IPS-20b (cell line): ENCODE measurements around the gene CELF5.
"Not testable (repeated sequence)": the region's sequence is repeated elsewhere in the genome, so short reads cannot be mapped to it uniquely, and the experiment has no call there.

Experiments used
- H3K27ac ChIP-seq: one replicate; pipeline ENCODE4 v1.5.1; 2013; ENCODE audit warnings: low read length
- H3K27me3 ChIP-seq: 2 replicates; pipeline ENCODE4 v1.6.1; 2013; ENCODE audit warnings: mild to moderate bottlenecking, low read length, inconsistent platforms; ENCODE audit not compliant: insufficient read depth
- H3K36me3 ChIP-seq: 2 replicates; pipeline ENCODE4 v1.6.1; 2013; ENCODE audit warnings: low read depth, mild to moderate bottlenecking, inconsistent platforms, low read length, moderate library complexity; ENCODE audit not compliant: insufficient read depth
- H3K4me1 ChIP-seq: 2 replicates; pipeline ENCODE4 v1.6.1; 2013; ENCODE audit warnings: mild to moderate bottlenecking, control low read depth, inconsistent platforms, low read length, moderate library complexity; ENCODE audit not compliant: insufficient read depth
- H3K4me3 ChIP-seq: 2 replicates; pipeline ENCODE4 v1.5.1; 2013; ENCODE audit warnings: mild to moderate bottlenecking, low read length, inconsistent platforms
- H3K9ac ChIP-seq: 2 replicates; pipeline ENCODE4 v1.6.1; 2013; ENCODE audit warnings: low read depth, mild to moderate bottlenecking, inconsistent platforms, low read length, moderate library complexity
- H3K9me3 ChIP-seq: 2 replicates; pipeline ENCODE4 v1.6.1; 2013; ENCODE audit warnings: mild to moderate bottlenecking, low read depth, low read length, inconsistent platforms; ENCODE audit not compliant: insufficient read depth

CELF5 gene

DNA sequence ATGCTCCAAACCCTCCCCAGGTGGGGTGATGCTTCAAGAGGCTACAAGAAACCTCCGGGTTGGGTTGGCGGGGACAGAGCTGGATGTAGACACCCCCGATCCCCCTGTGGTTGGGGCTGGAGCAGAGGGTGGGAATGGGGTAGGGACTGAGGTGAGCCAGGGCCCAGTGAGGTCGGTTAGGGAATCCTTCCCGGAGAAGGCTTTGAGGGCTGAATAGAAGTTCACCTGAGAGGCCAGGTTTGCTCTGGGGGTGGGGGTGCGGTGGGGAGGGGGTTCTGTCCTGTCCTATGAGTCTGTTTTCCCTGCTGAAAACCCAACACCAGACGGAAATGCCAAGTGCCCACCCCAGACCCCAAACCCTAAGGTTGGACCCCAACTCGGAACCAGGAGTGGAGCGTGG lies 69.1 kb downstream of the CELF5 start:
- Histone ChIP-seq H3K27me3 (peaks cover 4% of the 10 kb centered on the region; the same call in 1 of the 2 replicates), H3K4me3 (no peak overlapping the region), H3K4me1 (no peaks in the 10 kb centered on the region), H3K9ac (no peak overlapping the region), H3K36me3 (no peaks in the 10 kb centered on the region), H3K27ac (no peak overlapping the region), H3K9me3 (no peaks in the 10 kb centered on the region)

GRCh38 chr19:3294080-3294850 lies 69.8 kb downstream of the CELF5 start:
- Histone ChIP-seq H3K4me1 (no peaks in the 10 kb centered on the region), H3K9ac (no peak overlapping the region), H3K27me3 (peaks cover 4% of the 10 kb centered on the region; the same call in 1 of the 2 replicates), H3K4me3 (no peak overlapping the region), H3K9me3 (no peaks in the 10 kb centered on the region), H3K36me3 (no peaks in the 10 kb centered on the region), H3K27ac (no peak overlapping the region)

GRCh38 chr19:3295581-3295980 lies 71.1 kb downstream of the CELF5 start:
- no peaks in the 10 kb centered on the region for H3K9me3 ChIP-seq
- H3K9ac ChIP-seq, result no peak overlapping the region
- no peaks in the 10 kb centered on the region for H3K27me3 ChIP-seq
- H3K27ac ChIP-seq, result no peak overlapping the region
- no peaks in the 10 kb centered on the region for H3K36me3 ChIP-seq
- H3K4me3 ChIP-seq, result no peak overlapping the region
- H3K4me1 ChIP-seq, result no peaks in the 10 kb centered on the region

- H3K9me3 ChIP-seq, result no peaks in the 10 kb centered on the region
- no peak overlapping the region for H3K9ac ChIP-seq
Measured at GRCh38 chr19:3296034-3296433, 71.6 kb downstream of the CELF5 start.

DNA sequence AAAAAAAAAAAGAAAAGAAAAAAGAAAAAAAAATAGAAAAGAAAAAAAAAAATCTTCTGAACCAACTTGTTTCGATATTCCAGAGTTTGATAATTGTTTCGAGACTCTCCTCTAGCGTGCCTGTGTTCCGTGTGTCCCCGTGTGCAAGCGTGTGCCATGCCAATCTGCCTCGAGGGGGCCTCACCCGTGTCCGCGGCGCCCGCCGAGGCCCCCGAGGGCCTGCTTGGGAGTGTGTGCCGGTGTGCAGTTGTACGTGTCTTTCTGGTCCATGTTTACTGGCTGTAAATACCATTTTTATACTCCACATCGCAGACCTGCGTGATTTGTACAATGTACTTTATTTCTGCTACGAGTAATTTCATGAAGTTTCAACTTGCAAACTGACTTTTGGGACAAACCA lies 72.0 kb downstream of the CELF5 start:
- H3K27me3 ChIP-seq, result no peaks in the 10 kb centered on the region
- H3K9me3 ChIP-seq, result no peaks in the 10 kb centered on the region
- no peak overlapping the region for H3K4me3 ChIP-seq
- no peak overlapping the region for H3K9ac ChIP-seq
- no peaks in the 10 kb centered on the region for H3K36me3 ChIP-seq
- H3K4me1 ChIP-seq, result no peaks in the 10 kb centered on the region
- H3K27ac ChIP-seq, result no peak overlapping the region

More at GRCh38 chr19:3296034-3296433, 71.6 kb downstream of the CELF5 start:
- no peaks in the 10 kb centered on the region for H3K4me1 ChIP-seq
- no peak overlapping the region for H3K27ac ChIP-seq
- H3K4me3 ChIP-seq, result no peak overlapping the region
- H3K27me3 ChIP-seq, result no peaks in the 10 kb centered on the region
- no peaks in the 10 kb centered on the region for H3K36me3 ChIP-seq

- H3K9me3 ChIP-seq, result peaks cover 6% of the 10 kb centered on the region; the same call in 1 of the 2 replicates
- H3K4me3 ChIP-seq, result no peak overlapping the region
- no peaks in the 10 kb centered on the region for H3K4me1 ChIP-seq
Measured at GRCh38 chr19:3298853-3299449, 74.5 kb downstream of the CELF5 start.

GRCh38 chr19:3300566-3300965 lies 76.1 kb downstream of the CELF5 start:
- not testable (repeated sequence) for H3K9me3 ChIP-seq, H3K27ac ChIP-seq, H3K27me3 ChIP-seq, H3K4me3 ChIP-seq, H3K36me3 ChIP-seq, H3K4me1 ChIP-seq, H3K9ac ChIP-seq

More at GRCh38 chr19:3298853-3299449, 74.5 kb downstream of the CELF5 start:
- Histone ChIP-seq H3K36me3 (no peaks in the 10 kb centered on the region), H3K27ac (no peak overlapping the region), H3K9ac (no peak overlapping the region), H3K27me3 (peaks cover 5% of the 10 kb centered on the region; the same call in 1 of the 2 replicates)

GRCh38 chr19:3302755-3303154 lies 78.3 kb downstream of the CELF5 start:
- peaks cover 5% of the 10 kb centered on the region; the same call in 1 of the 2 replicates for H3K27me3 ChIP-seq
- H3K4me3 ChIP-seq, result no peak overlapping the region
- H3K4me1 ChIP-seq, result no peaks in the 10 kb centered on the region
- H3K9me3 ChIP-seq, result peaks cover 6% of the 10 kb centered on the region; the same call in 1 of the 2 replicates
- no peak overlapping the region for H3K27ac ChIP-seq
- no peaks in the 10 kb centered on the region for H3K36me3 ChIP-seq
- no peak overlapping the region for H3K9ac ChIP-seq

- H3K36me3 ChIP-seq, result no peaks in the 10 kb centered on the region
- no peak overlapping the region for H3K4me3 ChIP-seq
- peaks cover 22% of the 10 kb centered on the region for H3K27me3 ChIP-seq
- H3K9me3 ChIP-seq, result peaks cover 6% of the 10 kb centered on the region; the same call in 1 of the 2 replicates
- H3K27ac ChIP-seq, result no peak overlapping the region
- H3K9ac ChIP-seq, result no peak overlapping the region
- no peaks in the 10 kb centered on the region for H3K4me1 ChIP-seq
Measured at GRCh38 chr19:3304871-3305423, 80.5 kb downstream of the CELF5 start.

DNA sequence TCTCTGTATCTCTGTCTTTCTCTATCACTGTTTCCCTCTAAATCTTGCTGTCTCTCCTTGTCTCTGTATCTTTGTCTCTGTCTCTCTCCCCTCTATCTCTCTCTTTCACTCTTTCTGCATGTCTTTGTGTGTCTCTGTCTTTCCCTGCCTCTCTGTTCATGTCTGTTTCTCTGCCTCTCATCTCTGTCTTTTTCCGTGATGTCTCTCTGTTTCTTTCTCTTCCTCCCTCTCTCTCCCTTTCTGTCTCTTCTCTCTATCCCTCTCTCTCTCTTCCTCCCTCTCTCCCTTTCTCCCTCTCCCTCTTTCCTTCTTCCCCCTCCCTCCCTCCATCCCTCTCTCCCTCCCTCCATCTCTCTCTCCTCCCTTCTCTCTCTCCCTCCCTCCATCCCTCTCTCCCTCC lies 85.3 kb downstream of the CELF5 start:
- Histone ChIP-seq H3K27me3 (peaks cover 41% of the 10 kb centered on the region), H3K9me3 (no peaks in the 10 kb centered on the region), H3K9ac (no peak overlapping the region), H3K27ac (no peak overlapping the region), H3K36me3 (no peaks in the 10 kb centered on the region), H3K4me1 (no peaks in the 10 kb centered on the region), H3K4me3 (no peak overlapping the region)

DNA sequence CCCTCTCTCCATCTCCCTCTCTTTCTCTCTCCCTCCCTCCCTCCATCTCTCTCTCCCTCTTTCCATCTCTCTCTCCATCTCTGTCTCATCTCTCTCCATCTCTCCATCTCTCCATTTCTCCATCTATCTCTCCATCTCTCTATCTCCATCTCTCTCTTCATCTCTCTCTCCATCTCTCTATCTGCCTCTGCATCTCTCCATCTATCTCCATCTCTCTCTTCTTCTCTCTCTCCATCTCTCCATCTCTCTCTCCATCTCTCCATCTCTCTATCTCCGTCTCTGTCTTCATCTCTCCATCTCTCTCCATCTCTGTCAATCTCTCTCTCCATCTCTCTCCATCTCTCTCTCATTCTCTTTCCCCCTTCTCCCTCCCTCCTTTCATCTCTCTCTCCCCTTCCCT lies 85.8 kb downstream of the CELF5 start:
- no peaks in the 10 kb centered on the region for H3K9me3 ChIP-seq
- H3K27ac ChIP-seq, result no peak overlapping the region
- H3K4me1 ChIP-seq, result no peaks in the 10 kb centered on the region
- H3K9ac ChIP-seq, result no peak overlapping the region
- peaks cover 41% of the 10 kb centered on the region for H3K27me3 ChIP-seq
- H3K36me3 ChIP-seq, result no peaks in the 10 kb centered on the region
- H3K4me3 ChIP-seq, result no peak overlapping the region

- Histone ChIP-seq H3K27me3 (peaks cover 41% of the 10 kb centered on the region), H3K36me3 (no peaks in the 10 kb centered on the region), H3K9ac (no peak overlapping the region), H3K4me3 (no peak overlapping the region), H3K27ac (no peak overlapping the region), H3K4me1 (no peaks in the 10 kb centered on the region), H3K9me3 (no peaks in the 10 kb centered on the region)
Measured at GRCh38 chr19:3310711-3311110, 86.2 kb downstream of the CELF5 start.
